Measurements from ENCODE around the gene OLA1. TPM values are rescaled to one million over a fixed set of nuclear protein-coding genes. Genes with fewer than 3 reads are reported as not detected.

Gene OLA1
- total and polyA plus RNA-seq, 9 of the 15 experiments (the other 6 are each of a cell fraction or from before 2014, with no cell fraction given) = 208 to 353 (median 225) TPM

DNA sequence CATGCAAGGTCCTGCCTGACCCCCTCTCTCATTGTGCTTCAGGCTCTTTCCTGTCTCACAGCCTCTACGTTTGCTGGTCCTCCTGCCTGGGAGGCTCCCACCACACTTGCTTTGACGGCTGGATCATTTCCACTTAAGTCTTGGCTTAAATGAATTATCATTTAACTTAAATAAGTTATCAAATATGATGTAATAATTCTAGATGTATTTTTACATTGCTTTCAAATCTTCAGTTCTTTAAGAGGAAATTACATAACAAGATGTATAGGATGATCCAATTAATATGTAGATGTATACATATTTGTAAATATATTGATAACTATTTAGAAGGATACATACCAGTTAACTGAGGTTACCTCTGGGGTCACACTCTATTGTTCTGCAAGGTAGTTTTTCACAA is 180.5 kb downstream of the OLA1 start (continued):
- TF ChIP-seq SIN3A (IDR thresholded peaks at IDR 0.05; ENCODE audit: borderline replicate concordance in 2 of 2, control insufficient read depth in 1 of 2, low read depth in 2 of 2, low read length in 2 of 2) (no peak), STAG1 (CRISPR knock-in tag; IDR thresholded peaks at IDR 0.05; ENCODE audit: borderline replicate concordance) (no peak), CEBPG (CRISPR knock-in tag; IDR thresholded peaks at IDR 0.05) (no peak), CEBPG (tag; conservative IDR thresholded peaks at IDR 0.05 in 1 of 2, IDR thresholded peaks at IDR 0.05 in 1 of 2) (peak; percentile 49 to 67; a peak in 3 of 4 replicates), NBN (IDR thresholded peaks at IDR 0.05; ENCODE audit: low read depth) (no peak)
- TF ChIP-seq, protein P1, sequence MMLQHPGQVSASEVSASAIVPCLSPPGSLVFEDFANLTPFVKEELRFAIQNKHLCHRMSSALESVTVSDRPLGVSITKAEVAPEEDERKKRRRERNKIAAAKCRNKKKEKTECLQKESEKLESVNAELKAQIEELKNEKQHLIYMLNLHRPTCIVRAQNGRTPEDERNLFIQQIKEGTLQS (IDR thresholded peaks at IDR 0.05) = peak; percentile 38
- TF ChIP-seq, protein P1 (CRISPR knock-in tag; conservative IDR thresholded peaks at IDR 0.05) = no peak
- TF ChIP-seq, protein P2, sequence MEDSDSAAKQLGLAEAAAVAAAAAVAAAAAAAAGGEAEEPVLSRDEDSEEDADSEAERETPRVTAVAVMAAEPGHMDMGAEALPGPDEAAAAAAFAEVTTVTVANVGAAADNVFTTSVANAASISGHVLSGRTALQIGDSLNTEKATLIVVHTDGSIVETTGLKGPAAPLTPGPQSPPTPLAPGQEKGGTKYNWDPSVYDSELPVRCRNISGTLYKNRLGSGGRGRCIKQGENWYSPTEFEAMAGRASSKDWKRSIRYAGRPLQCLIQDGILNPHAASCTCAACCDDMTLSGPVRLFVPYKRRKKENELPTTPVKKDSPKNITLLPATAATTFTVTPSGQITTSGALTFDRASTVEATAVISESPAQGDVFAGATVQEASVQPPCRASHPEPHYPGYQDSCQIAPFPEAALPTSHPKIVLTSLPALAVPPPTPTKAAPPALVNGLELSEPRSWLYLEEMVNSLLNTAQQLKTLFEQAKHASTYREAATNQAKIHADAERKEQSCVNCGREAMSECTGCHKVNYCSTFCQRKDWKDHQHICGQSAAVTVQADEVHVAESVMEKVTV (CRISPR knock-in tag; IDR thresholded peaks at IDR 0.05) = no peak

DNA sequence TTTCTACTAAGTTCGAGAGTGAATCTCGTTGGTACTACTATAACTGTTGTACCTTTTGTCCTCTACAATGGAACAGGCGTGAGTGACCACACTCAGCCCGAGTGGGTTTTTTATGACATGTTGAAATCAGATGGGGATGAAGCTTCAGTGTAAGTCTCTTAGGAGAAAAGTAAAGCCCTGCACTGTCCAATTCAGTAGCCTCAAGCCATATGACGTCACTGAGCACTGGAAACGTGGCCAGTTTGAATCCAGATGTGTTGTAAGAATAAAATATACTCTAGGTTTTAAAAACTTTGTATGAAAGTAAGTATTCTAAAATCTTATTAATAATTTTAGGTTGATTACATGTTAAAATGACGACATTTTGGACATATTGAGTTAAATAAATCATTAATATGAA is 181.5 kb downstream of the OLA1 start:
- Histone ChIP-seq H3K36me3 (ENCODE audit: control insufficient read depth, insufficient read depth, low read length) (no peaks in the 10 kb centered on the region), H3K27me3 (ENCODE audit: control insufficient read depth in 2 of 2, insufficient read depth in 2 of 2, low read length in 2 of 2) (no peaks in the 10 kb centered on the region), H3K79me2 (ENCODE audit: control insufficient read depth, insufficient read depth, low read length) (no peaks in the 10 kb centered on the region), H3K27ac (ENCODE audit: extremely low read depth, low read depth, low read length) (no peak overlapping the region), H3K4me1 (replicated peaks in 1 of 2; ENCODE audit: control insufficient read depth in 2 of 2, insufficient read depth in 2 of 2, low read length in 2 of 2) (peaks cover 5 to 8% of the 10 kb centered on the region in 2 experiments; a peak in 2 of 5 replicates), H3K4me2 (ENCODE audit: insufficient read depth, low read length) (no peak overlapping the region), H4K20me1 (replicated peaks; ENCODE audit: control insufficient read depth, insufficient read depth, low read length) (no peaks in the 10 kb centered on the region), H3K9ac (ENCODE audit: insufficient read depth in 1 of 2, low read depth in 2 of 2, low read length in 2 of 2) (no peak overlapping the region), H3K9me1 (ENCODE audit: control insufficient read depth, insufficient read depth, low read length) (no peaks in the 10 kb centered on the region), H3K4me3 (no peak overlapping the region), H3K9me3 (replicated peaks; ENCODE audit: control insufficient read depth, insufficient read depth, low read depth, low read length) (no peaks in the 10 kb centered on the region), H2AFZ (ENCODE audit: low read depth, low read length) (no peak overlapping the region)
- FAIRE-seq (peak; percentile 15), ATAC-seq (no peak), DNase-seq (ENCODE audit: extremely low read depth in 1 of 4, low spot score in 3 of 4) (no peak)
- intact Hi-C loops (cut with micrococcal nuclease) = no loop called here
- POLR2A ChIA-PET = no interaction called here
- no TSS peak for BruUV-seq (replicated peaks)
- in situ Hi-C loops (cut with MboI) = no loop called here
- 50% methylated on average over 7 of the region's 7 CpGs for WGBS (ENCODE audit: insufficient coverage, low coverage, missing lambda C conversion rate)
- CTCF ChIA-PET (ENCODE audit: low intra/inter-chr PET ratio) = no interaction called here
- TF ChIP-seq, protein P3, sequence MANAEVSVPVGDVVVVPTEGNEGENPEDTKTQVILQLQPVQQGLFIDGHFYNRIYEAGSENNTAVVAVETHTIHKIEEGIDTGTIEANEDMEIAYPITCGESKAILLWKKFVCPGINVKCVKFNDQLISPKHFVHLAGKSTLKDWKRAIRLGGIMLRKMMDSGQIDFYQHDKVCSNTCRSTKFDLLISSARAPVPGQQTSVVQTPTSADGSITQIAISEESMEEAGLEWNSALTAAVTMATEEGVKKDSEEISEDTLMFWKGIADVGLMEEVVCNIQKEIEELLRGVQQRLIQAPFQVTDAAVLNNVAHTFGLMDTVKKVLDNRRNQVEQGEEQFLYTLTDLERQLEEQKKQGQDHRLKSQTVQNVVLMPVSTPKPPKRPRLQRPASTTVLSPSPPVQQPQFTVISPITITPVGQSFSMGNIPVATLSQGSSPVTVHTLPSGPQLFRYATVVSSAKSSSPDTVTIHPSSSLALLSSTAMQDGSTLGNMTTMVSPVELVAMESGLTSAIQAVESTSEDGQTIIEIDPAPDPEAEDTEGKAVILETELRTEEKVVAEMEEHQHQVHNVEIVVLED (CRISPR knock-in tag; IDR thresholded peaks at IDR 0.05) = no peak
- TF ChIP-seq ATF1 (CRISPR knock-in tag; IDR thresholded peaks at IDR 0.05) (no peak), ATF1 (tag; IDR thresholded peaks at IDR 0.05) (0 out of 2 replicates have a peak, but pooled peaks have one; percentile 40)
- TF ChIP-seq, protein P1 (IDR thresholded peaks at IDR 0.05) = peak; percentile 36; the same call in 1 of the 2 replicates
- TF ChIP-seq, protein P1 (CRISPR knock-in tag; conservative IDR thresholded peaks at IDR 0.05) = no peak

Data from K562 (cell line).